Measurements from ENCODE around the gene ID3.

Gene ID3

DNA sequence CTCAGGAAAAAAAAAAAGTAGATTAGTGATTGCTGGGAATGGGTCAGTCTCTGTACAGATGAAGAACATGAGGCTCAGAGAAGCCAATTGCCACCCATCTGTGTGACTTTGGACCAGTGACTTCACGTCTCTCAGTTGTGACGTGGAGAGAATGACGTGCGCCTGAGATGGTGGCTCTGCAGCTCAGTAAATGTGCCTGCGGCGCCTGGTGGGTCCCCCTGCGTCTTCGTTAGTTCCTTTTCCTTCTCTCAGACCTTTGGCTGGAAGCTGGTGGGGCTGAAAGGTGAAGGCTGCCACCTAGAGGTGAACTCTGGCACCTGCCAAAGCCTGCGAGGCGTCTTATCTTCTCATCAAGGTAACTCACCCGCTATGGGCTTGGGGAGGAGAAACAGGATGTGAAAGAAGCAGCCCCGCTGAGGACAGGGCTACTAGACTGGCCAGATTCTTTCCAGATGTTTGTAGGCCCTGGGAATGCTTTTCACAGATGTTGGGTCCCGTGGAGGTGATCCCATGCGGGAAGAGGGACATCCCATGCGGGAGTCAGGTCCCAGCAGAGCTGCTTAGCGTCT is 19.5 kb downstream of the ID3 start:
- Histone ChIP-seq H3K9ac (ENCODE audit: low read length) (no peak overlapping the region; the same call in 1 of the 2 replicates), H3K27ac (ENCODE audit: low read depth, low read length, poor library complexity, severe bottlenecking) (peak overlapping the region; percentile 19), H2AFZ (ENCODE audit: low read length) (no peak overlapping the region; the same call in 1 of the 2 replicates), H4K20me1 (ENCODE audit: insufficient read depth, low read length) (no peaks in the 10 kb centered on the region), H3K9me3 (ENCODE audit: low read length) (no peaks in the 10 kb centered on the region), H3K4me1 (ENCODE audit: insufficient read depth, low read length, severe bottlenecking) (peaks cover 21% of the 10 kb centered on the region), H3K27me3 (ENCODE audit: insufficient read depth, low read length) (no peaks in the 10 kb centered on the region), H3F3A (ENCODE audit: insufficient read depth, low read length) (no peaks in the 10 kb centered on the region), H3K9me2 (ENCODE audit: low read depth, low read length) (no peaks in the 10 kb centered on the region), H3K4me3 (ENCODE audit: low read depth, low read length, poor library complexity, severe bottlenecking) (no peak overlapping the region), H3K79me2 (ENCODE audit: insufficient read depth, low read length) (no peaks in the 10 kb centered on the region), H3K4me2 (ENCODE audit: low read length) (peak overlapping the region; percentile 55), H3K36me3 (ENCODE audit: insufficient read depth, low read length) (no peaks in the 10 kb centered on the region)
- TF ChIP-seq, protein P1, sequence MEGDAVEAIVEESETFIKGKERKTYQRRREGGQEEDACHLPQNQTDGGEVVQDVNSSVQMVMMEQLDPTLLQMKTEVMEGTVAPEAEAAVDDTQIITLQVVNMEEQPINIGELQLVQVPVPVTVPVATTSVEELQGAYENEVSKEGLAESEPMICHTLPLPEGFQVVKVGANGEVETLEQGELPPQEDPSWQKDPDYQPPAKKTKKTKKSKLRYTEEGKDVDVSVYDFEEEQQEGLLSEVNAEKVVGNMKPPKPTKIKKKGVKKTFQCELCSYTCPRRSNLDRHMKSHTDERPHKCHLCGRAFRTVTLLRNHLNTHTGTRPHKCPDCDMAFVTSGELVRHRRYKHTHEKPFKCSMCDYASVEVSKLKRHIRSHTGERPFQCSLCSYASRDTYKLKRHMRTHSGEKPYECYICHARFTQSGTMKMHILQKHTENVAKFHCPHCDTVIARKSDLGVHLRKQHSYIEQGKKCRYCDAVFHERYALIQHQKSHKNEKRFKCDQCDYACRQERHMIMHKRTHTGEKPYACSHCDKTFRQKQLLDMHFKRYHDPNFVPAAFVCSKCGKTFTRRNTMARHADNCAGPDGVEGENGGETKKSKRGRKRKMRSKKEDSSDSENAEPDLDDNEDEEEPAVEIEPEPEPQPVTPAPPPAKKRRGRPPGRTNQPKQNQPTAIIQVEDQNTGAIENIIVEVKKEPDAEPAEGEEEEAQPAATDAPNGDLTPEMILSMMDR (IDR thresholded peaks at IDR 0.05; ENCODE audit: low read length), result peak; percentile 98
- TF ChIP-seq EZH2 (IDR thresholded peaks at IDR 0.05; ENCODE audit: borderline replicate concordance, low read length), result no peak

DNA sequence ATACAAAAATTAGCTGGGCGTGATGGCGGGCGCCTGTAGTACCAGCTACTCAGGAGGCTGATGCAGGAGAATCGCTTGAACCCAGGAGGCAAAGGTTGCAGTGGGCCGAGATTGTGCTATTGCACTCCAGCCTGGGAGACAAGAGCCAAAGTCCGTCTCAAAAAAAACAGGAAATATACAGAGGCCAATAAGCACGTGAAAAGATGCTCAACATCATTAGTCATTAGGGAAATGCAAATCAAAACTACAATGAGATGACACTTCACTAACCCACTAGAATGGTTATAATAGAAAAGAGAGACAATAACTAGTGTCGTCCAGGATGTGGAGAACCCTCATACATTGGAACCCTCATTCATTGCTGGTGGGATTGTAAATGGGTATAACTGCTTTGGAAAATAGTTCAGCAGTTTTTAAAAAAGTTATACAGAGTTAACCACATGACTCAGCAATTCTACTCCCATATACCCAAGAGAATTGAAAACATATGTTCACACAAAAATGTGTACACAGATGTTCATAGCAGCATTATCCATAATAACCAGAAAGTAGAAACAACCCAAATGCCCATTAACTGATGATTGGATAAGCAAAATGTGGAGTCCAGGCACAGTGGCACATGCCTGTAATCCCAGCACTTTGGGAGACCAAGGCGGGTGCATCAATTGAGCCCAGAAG is 21.9 kb downstream of the ID3 start:
- peak overlapping the region; percentile 57 for H3K27ac ChIP-seq (ENCODE audit: low read depth, low read length, poor library complexity, severe bottlenecking)
- H3K36me3 ChIP-seq (ENCODE audit: insufficient read depth, low read length), result no peaks in the 10 kb centered on the region
- H2AFZ ChIP-seq (ENCODE audit: low read length), result no peak overlapping the region; the same call in 1 of the 2 replicates
- H3K4me2 ChIP-seq (ENCODE audit: low read length), result 0 out of 2 replicates have a peak overlapping the region, but pooled peaks have one; percentile 1
- no peak overlapping the region for H3K4me3 ChIP-seq (ENCODE audit: low read depth, low read length, poor library complexity, severe bottlenecking)
- no peaks in the 10 kb centered on the region for H3K27me3 ChIP-seq (ENCODE audit: insufficient read depth, low read length)
- peaks cover 33% of the 10 kb centered on the region for H3K4me1 ChIP-seq (ENCODE audit: insufficient read depth, low read length, severe bottlenecking)
- H3K79me2 ChIP-seq (ENCODE audit: insufficient read depth, low read length), result no peaks in the 10 kb centered on the region
- H3K9ac ChIP-seq (ENCODE audit: low read length), result no peak overlapping the region
- H3K9me3 ChIP-seq (ENCODE audit: low read length), result no peaks in the 10 kb centered on the region
- TF ChIP-seq, protein P1 (IDR thresholded peaks at IDR 0.05; ENCODE audit: low read length), result no peak
- TF ChIP-seq EZH2 (IDR thresholded peaks at IDR 0.05; ENCODE audit: borderline replicate concordance, low read length), result no peak
- no peaks in the 10 kb centered on the region for H3K9me2 ChIP-seq (ENCODE audit: low read depth, low read length)
- H3F3A ChIP-seq (ENCODE audit: insufficient read depth, low read length), result no peaks in the 10 kb centered on the region
- H4K20me1 ChIP-seq (ENCODE audit: insufficient read depth, low read length), result no peaks in the 10 kb centered on the region

DNA sequence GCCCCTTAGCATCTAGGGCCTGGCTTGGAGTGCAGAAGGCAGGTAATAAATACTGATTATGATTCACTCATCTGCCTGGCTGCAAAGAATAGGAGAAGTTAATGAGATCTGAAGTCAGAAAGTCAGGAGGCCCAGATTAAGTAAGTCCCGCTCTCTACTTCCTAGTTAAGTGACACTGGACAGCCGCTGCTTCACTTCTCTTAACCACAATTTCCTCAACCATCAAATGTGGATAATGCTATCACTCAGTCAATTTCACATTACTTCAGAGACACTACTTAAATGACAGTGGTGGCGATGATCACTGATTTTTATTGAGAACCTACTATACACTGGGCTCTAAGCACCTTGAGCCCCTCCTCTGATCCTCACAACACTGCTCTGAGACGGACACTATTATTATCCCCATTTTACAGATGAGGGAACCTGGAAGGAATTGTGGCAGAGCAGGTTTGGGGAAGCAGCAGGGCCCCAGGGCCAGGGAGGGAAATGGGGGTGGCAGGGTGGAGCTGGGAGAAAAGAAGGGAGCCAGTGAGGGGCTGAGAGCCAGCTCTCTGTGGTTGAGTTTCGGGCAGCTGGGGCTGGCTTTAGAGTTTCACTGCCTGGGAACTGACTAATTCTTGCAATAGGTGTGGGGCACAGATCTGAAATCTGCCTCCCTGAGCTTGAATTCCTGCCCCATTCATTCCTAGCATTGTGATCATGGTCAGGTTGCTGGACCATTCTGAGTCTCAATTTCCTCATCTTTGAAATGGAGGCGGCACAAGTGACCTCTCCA is 25.9 kb downstream of the ID3 start:
- no peaks in the 10 kb centered on the region for H3K27me3 ChIP-seq (ENCODE audit: insufficient read depth, low read length)

More for the DNA sequence above, 25.9 kb downstream of the ID3 start:
- H3K79me2 ChIP-seq (ENCODE audit: insufficient read depth, low read length), result peaks cover 15% of the 10 kb centered on the region; the same call in 1 of the 2 replicates
- H3K9me2 ChIP-seq (ENCODE audit: low read depth, low read length), result no peaks in the 10 kb centered on the region
- peak overlapping the region; percentile 20; the same call in 1 of the 2 replicates for H3K4me2 ChIP-seq (ENCODE audit: low read length)
- no peaks in the 10 kb centered on the region; the same call in 1 of the 2 replicates for H3F3A ChIP-seq (ENCODE audit: insufficient read depth, low read length)
- H3K36me3 ChIP-seq (ENCODE audit: insufficient read depth, low read length), result no peaks in the 10 kb centered on the region
- H2AFZ ChIP-seq (ENCODE audit: low read length), result peak overlapping the region; percentile 15; the same call in 1 of the 2 replicates
- peaks cover 48% of the 10 kb centered on the region for H3K4me1 ChIP-seq (ENCODE audit: insufficient read depth, low read length, severe bottlenecking)
- 0 out of 2 replicates have a peak overlapping the region, but pooled peaks have one; percentile 20 for H3K9ac ChIP-seq (ENCODE audit: low read length)
- no peaks in the 10 kb centered on the region for H4K20me1 ChIP-seq (ENCODE audit: insufficient read depth, low read length)
- H3K27ac ChIP-seq (ENCODE audit: low read depth, low read length, poor library complexity, severe bottlenecking), result peak overlapping the region; percentile 67
- no peaks in the 10 kb centered on the region for H3K9me3 ChIP-seq (ENCODE audit: low read length)
- no peak for TF ChIP-seq EZH2 (IDR thresholded peaks at IDR 0.05; ENCODE audit: borderline replicate concordance, low read length)
- TF ChIP-seq, protein P1 (IDR thresholded peaks at IDR 0.05; ENCODE audit: low read length), result no peak
- H3K4me3 ChIP-seq (ENCODE audit: low read depth, low read length, poor library complexity, severe bottlenecking), result no peak overlapping the region
